H1 (cell line): ENCODE data around the gene UBE2I. TPM values are rescaled to one million over a fixed set of nuclear protein-coding genes. Genes with fewer than 3 reads are reported as not detected.
A peak's percentile ranks its signal among the peaks of the same experiment; 100 is the strongest.

Experiments used
- BACH1 ChIP-seq: IDR thresholded peaks from 2 replicates; pipeline ENCODE4 v1.6.1; 2012; ENCODE audit warnings: low read length, improper control_type of control experiment
- GABPA ChIP-seq: IDR thresholded peaks from 2 replicates; pipeline ENCODE4 v1.6.1; 2011; ENCODE audit warnings: mild to moderate bottlenecking, low read length, moderate library complexity, borderline replicate concordance; ENCODE audit not compliant: insufficient read depth
- SIN3A ChIP-seq, 2 experiments: IDR thresholded peaks in 1 of 2; conservative IDR thresholded peaks in 1 of 2; 2 replicates each; pipeline ENCODE4 v1.6.1; 2011 to 2012; ENCODE audit warnings: low read length in 2 of 2, improper control_type of control experiment in 1 of 2, low read depth in 1 of 2, mild to moderate bottlenecking in 1 of 2
- ZNF274 ChIP-seq: IDR thresholded peaks from 2 replicates; pipeline ENCODE4 v1.7.0; 2012; ENCODE audit warnings: low read length, borderline replicate concordance; ENCODE audit errors: extremely low read depth
- polyA plus RNA-seq, 7 experiments: library from polyadenylated mRNA; depleted of rRNA in 3 of 7; stranded (reverse) in 5 of 7; unstranded in 2 of 7; fragments of >200 nt in 5 of 7; fragments of 200-250 nt in 2 of 7; gene quantifications; 1 replicate in 5 of 7; 2 replicates in 1 of 7; 4 replicates in 1 of 7; pipeline versions ENCODE4 v1.2.1 to v1.2.3, GENCODE V29; 2011 to 2013; ENCODE audit warnings: missing spikeins in 2 of 7, mixed read lengths in 2 of 7
- total RNA-seq: library from RNA; stranded (reverse); fragmentation: NEBNext Ultra II Directional; extraction: Animal tissue kit (Norgen Biotek cat#: 25700); gene quantifications from 2 replicates; pipeline ENCODE4 v1.2.1, GENCODE V29; 2021
- TF ChIP-seq, protein P1 (sequence below): fragments of 300-600 bp; sonication (generic); IDR thresholded peaks from 2 replicates; pipeline ENCODE4 v1.7.1; 2012; ENCODE audit warnings: low read length, moderate library complexity, mild to moderate bottlenecking, inconsistent platforms; ENCODE audit not compliant: insufficient replicate concordance
- TF ChIP-seq, protein P2 (sequence below), 3 experiments: IDR thresholded peaks; 1 replicate in 2 of 3; 2 replicates in 1 of 3; pipeline versions ENCODE4 v1.5.1 to v1.6.1; 2011; ENCODE audit warnings: low read length in 3 of 3, mild to moderate bottlenecking in 3 of 3, inconsistent platforms in 2 of 3, low read depth in 1 of 3, moderate library complexity in 1 of 3; ENCODE audit not compliant: insufficient read depth in 1 of 3; ENCODE audit errors: control extremely low read depth in 1 of 3

UBE2I gene
- total and polyA plus RNA-seq, 2 of the 8 experiments (the other 6 are each of a cell fraction or from before 2014, with no cell fraction given): 148 to 268 TPM

DNA sequence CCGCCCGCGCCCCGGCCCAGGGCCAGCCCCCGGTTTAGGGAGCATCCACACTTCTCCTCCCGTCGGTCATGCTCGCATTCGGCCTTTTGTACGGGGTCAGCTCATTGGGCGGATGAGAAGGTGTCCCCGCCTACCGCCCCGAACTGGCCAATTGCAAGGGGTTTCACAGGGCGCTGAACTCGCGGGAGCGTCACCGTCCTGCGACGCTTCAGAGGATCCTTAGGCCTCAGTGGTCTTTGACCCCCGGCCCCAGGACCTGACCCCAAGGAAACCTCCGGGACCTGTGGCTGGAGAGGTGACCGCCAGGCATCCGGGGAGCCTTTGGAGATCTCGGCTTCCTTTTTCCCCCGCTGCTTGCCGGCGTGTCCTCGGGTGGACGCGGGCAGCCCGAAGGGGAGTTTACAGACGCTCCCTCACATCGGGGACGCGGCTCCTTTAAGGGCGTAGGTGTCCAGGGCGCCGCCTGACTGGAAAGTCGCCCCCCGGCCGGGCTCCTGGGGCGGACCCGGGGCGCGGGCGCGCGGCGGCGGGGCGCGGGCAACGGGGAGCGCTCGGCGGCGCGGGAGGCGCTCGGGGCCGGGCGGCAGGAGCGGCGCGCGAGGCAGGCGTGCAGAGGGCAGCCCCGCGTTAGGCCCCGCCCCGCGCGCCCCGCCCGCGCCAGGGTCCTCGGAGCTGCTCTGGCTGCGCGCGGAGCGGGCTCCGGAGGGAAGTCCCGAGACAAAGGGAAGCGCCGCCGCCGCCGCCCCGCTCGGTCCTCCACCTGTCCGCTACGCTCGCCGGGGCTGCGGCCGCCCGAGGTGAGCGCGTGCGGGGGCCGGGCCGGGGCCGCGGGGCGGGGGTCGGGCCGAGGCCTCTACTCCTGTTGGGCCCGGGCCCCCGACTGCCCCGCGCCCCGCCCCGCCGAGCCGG lies at the start of gene UBE2I (continued):
- TF ChIP-seq, protein P1, sequence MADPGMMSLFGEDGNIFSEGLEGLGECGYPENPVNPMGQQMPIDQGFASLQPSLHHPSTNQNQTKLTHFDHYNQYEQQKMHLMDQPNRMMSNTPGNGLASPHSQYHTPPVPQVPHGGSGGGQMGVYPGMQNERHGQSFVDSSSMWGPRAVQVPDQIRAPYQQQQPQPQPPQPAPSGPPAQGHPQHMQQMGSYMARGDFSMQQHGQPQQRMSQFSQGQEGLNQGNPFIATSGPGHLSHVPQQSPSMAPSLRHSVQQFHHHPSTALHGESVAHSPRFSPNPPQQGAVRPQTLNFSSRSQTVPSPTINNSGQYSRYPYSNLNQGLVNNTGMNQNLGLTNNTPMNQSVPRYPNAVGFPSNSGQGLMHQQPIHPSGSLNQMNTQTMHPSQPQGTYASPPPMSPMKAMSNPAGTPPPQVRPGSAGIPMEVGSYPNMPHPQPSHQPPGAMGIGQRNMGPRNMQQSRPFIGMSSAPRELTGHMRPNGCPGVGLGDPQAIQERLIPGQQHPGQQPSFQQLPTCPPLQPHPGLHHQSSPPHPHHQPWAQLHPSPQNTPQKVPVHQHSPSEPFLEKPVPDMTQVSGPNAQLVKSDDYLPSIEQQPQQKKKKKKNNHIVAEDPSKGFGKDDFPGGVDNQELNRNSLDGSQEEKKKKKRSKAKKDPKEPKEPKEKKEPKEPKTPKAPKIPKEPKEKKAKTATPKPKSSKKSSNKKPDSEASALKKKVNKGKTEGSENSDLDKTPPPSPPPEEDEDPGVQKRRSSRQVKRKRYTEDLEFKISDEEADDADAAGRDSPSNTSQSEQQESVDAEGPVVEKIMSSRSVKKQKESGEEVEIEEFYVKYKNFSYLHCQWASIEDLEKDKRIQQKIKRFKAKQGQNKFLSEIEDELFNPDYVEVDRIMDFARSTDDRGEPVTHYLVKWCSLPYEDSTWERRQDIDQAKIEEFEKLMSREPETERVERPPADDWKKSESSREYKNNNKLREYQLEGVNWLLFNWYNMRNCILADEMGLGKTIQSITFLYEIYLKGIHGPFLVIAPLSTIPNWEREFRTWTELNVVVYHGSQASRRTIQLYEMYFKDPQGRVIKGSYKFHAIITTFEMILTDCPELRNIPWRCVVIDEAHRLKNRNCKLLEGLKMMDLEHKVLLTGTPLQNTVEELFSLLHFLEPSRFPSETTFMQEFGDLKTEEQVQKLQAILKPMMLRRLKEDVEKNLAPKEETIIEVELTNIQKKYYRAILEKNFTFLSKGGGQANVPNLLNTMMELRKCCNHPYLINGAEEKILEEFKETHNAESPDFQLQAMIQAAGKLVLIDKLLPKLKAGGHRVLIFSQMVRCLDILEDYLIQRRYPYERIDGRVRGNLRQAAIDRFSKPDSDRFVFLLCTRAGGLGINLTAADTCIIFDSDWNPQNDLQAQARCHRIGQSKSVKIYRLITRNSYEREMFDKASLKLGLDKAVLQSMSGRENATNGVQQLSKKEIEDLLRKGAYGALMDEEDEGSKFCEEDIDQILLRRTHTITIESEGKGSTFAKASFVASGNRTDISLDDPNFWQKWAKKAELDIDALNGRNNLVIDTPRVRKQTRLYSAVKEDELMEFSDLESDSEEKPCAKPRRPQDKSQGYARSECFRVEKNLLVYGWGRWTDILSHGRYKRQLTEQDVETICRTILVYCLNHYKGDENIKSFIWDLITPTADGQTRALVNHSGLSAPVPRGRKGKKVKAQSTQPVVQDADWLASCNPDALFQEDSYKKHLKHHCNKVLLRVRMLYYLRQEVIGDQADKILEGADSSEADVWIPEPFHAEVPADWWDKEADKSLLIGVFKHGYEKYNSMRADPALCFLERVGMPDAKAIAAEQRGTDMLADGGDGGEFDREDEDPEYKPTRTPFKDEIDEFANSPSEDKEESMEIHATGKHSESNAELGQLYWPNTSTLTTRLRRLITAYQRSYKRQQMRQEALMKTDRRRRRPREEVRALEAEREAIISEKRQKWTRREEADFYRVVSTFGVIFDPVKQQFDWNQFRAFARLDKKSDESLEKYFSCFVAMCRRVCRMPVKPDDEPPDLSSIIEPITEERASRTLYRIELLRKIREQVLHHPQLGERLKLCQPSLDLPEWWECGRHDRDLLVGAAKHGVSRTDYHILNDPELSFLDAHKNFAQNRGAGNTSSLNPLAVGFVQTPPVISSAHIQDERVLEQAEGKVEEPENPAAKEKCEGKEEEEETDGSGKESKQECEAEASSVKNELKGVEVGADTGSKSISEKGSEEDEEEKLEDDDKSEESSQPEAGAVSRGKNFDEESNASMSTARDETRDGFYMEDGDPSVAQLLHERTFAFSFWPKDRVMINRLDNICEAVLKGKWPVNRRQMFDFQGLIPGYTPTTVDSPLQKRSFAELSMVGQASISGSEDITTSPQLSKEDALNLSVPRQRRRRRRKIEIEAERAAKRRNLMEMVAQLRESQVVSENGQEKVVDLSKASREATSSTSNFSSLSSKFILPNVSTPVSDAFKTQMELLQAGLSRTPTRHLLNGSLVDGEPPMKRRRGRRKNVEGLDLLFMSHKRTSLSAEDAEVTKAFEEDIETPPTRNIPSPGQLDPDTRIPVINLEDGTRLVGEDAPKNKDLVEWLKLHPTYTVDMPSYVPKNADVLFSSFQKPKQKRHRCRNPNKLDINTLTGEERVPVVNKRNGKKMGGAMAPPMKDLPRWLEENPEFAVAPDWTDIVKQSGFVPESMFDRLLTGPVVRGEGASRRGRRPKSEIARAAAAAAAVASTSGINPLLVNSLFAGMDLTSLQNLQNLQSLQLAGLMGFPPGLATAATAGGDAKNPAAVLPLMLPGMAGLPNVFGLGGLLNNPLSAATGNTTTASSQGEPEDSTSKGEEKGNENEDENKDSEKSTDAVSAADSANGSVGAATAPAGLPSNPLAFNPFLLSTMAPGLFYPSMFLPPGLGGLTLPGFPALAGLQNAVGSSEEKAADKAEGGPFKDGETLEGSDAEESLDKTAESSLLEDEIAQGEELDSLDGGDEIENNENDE: no peak
- TF ChIP-seq SIN3A (conservative IDR thresholded peaks at IDR 0.05 in 1 of 2, IDR thresholded peaks at IDR 0.05 in 1 of 2; ENCODE audit: low read depth in 1 of 2, low read length in 2 of 2) (peak; percentile 16 to 58; a peak in 1 of 4 replicates), GABPA (no peak), BACH1 (peak; percentile 2; the same call in 1 of the 2 replicates), ZNF274 (no peak)
- TF ChIP-seq, protein P2, sequence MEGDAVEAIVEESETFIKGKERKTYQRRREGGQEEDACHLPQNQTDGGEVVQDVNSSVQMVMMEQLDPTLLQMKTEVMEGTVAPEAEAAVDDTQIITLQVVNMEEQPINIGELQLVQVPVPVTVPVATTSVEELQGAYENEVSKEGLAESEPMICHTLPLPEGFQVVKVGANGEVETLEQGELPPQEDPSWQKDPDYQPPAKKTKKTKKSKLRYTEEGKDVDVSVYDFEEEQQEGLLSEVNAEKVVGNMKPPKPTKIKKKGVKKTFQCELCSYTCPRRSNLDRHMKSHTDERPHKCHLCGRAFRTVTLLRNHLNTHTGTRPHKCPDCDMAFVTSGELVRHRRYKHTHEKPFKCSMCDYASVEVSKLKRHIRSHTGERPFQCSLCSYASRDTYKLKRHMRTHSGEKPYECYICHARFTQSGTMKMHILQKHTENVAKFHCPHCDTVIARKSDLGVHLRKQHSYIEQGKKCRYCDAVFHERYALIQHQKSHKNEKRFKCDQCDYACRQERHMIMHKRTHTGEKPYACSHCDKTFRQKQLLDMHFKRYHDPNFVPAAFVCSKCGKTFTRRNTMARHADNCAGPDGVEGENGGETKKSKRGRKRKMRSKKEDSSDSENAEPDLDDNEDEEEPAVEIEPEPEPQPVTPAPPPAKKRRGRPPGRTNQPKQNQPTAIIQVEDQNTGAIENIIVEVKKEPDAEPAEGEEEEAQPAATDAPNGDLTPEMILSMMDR (IDR thresholded peaks at IDR 0.05; ENCODE audit: control extremely low read depth in 1 of 3, insufficient read depth in 1 of 3, low read depth in 1 of 3, low read length in 3 of 3): no peak
